Bronchial epithelial cell (primary cell): ENCODE data around the gene CHRNA9. TPM values are rescaled to one million over a fixed set of nuclear protein-coding genes. Genes with fewer than 3 reads are reported as not detected.

Experiments used
- DNase-seq: peaks from one replicate; pipeline ENCODE4 v3.0.0-alpha.2; 2010; ENCODE audit warnings: low read depth
- FAIRE-seq: peaks from 2 replicates; lab custom pipeline; 2011; peaks lifted over from hg19 to GRCh38; lab: Jason Lieb, UNC
- H3K27me3 ChIP-seq: 2 replicates; pipeline ENCODE4 v1.5.1; 2011; ENCODE audit warnings: low read length; ENCODE audit not compliant: control insufficient read depth, insufficient read depth
- H3K36me3 ChIP-seq: 2 replicates; pipeline ENCODE4 v1.5.1; 2011; ENCODE audit warnings: low read length; ENCODE audit not compliant: control insufficient read depth, insufficient read depth
- H3K4me3 ChIP-seq: 2 replicates; pipeline ENCODE4 v1.5.1; 2011; ENCODE audit warnings: mild to moderate bottlenecking, low read depth, low read length, control low read depth
- total RNA-seq: library from RNA; depleted of rRNA; stranded (reverse); fragments of >200 nt; gene quantifications from 2 replicates; pipeline ENCODE4 v1.2.1, GENCODE V29; 2014
- TF ChIP-seq, protein P1 (sequence below): IDR thresholded peaks from 2 replicates; pipeline ENCODE4 v1.5.1; 2011; ENCODE audit warnings: mild to moderate bottlenecking, moderate library complexity, low read length, control low read depth, inconsistent platforms; ENCODE audit not compliant: insufficient read depth, severe bottlenecking

The CHRNA9 gene
- total RNA-seq, 1 donor from 2014 or later, result 0.26 TPM

DNA sequence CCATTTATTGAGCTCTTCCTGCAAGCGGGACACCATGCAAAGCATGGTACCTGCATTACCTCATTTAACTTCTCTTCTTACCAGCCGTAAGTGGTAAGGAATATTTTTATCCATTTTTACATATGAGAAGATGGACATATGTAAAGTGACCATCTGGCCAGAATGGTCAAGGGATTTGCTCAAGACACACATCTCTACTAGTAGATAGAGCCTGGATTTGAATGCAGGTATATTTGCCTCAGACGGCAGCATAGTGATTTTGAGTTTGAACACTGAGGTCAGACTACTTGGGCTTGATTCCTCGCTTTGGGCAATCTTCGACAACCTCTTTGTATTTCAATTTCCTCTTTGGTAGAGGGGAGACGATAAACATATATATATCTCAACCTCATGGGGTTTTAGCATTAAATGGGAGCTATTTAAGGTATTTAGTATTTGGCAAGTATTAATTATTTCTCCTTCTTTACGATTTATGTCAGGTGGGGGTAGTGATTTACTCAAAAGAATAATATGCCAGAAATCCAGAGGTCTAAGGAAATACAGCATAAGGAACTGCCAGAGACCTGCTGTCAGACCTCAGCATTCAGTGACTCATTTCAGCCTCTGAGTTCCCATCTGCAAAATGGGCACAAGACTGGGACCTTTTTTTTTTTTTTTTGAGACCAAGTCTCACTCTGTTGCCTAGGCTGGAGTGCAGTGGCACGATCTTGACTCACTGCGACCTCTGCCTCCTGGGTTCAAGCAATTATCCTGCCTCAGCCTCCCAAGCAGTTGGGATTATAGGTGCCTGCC is 34.6 kb upstream of the CHRNA9 start:
- FAIRE-seq (no peak), DNase-seq (no peak)
- TF ChIP-seq, protein P1, sequence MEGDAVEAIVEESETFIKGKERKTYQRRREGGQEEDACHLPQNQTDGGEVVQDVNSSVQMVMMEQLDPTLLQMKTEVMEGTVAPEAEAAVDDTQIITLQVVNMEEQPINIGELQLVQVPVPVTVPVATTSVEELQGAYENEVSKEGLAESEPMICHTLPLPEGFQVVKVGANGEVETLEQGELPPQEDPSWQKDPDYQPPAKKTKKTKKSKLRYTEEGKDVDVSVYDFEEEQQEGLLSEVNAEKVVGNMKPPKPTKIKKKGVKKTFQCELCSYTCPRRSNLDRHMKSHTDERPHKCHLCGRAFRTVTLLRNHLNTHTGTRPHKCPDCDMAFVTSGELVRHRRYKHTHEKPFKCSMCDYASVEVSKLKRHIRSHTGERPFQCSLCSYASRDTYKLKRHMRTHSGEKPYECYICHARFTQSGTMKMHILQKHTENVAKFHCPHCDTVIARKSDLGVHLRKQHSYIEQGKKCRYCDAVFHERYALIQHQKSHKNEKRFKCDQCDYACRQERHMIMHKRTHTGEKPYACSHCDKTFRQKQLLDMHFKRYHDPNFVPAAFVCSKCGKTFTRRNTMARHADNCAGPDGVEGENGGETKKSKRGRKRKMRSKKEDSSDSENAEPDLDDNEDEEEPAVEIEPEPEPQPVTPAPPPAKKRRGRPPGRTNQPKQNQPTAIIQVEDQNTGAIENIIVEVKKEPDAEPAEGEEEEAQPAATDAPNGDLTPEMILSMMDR, result no peak
- no peak overlapping the region for H3K4me3 ChIP-seq
- H3K27me3 ChIP-seq, result no peaks in the 10 kb centered on the region
- no peaks in the 10 kb centered on the region for H3K36me3 ChIP-seq

DNA sequence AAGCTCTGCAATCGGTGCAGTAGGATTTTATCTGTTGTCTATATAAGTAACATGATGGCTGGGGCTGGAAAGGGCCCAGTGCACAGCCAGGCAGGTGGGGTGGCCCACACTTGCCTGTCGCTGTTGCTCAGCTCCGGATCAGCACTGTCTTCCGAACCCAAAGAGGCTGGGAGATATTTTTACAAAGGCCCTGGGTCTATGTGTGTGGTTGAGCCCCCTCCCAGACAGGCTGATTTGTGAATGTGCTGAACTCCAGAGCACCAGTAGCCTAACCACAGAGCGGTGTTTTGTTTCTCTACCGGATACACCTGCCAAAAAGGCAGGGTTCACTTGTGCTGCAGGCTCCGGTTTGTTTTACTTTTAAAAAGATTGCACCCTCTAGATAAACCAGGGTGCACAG is 33.5 kb upstream of the CHRNA9 start:
- Histone ChIP-seq H3K36me3 (no peaks in the 10 kb centered on the region), H3K4me3 (no peak overlapping the region), H3K27me3 (no peaks in the 10 kb centered on the region)
- TF ChIP-seq, protein P1, result no peak
- FAIRE-seq (no peak), DNase-seq (no peak)

DNA sequence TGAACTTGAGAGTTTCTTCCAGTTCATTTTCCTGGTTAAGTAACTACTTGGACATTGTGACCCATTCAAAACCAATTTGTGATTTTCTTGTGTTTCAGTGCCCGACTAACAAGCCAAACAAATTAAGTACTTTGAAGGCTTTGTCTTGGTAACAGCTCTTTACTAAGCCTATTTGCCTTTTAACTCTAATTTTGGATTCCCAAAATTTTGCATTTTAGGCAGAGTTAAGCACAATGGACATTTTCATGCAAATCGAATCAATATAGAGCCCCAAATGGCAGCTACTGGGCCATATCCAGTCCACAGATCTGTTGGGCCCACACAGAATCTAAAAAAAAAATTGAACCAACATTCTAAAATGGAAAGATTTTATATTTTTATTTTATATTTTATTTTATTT is 31.4 kb upstream of the CHRNA9 start:
- Histone ChIP-seq H3K36me3 (no peaks in the 10 kb centered on the region), H3K4me3 (no peak overlapping the region), H3K27me3 (no peaks in the 10 kb centered on the region)
- FAIRE-seq (no peak), DNase-seq (no peak)
- TF ChIP-seq, protein P1, result no peak

DNA sequence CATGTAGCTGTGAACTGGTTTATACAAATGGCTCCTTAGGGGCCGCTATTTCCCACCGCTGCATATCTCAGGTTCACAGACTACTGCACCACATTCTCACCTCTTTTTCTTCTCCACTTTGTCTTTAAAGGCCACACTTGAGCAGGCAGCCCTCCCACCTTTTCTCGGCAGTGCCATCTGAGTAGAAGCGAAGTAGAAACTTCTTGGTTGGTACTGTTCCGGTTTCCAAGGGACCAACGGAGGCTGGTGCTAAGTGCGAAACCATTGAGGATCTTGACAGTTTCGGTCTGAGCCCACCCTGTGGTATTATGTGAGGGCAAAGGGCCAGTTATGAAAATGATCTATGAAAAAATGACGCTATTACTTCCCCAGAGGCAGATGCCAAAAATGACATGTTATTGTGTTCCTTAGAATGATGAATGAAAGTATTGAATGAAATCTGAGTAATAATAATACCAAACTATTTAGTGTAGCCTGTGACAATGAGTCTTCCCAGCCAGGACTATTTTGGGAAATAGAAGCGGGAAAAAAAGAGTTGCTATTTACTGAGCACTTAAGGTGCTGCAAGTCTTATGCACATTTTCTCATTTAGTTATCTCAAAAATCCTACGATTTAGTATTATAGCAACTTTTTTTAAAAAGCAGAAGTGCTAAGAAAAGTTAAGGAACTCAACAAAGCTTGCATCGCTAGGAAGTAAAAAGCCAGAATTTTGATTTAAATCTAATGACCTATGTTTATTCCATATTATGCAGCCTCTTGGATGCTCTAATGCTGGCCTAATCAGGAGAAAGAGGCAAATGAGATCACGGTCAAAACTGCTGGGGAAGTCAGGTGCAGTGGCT is 29.6 kb upstream of the CHRNA9 start:
- Histone ChIP-seq H3K27me3 (no peaks in the 10 kb centered on the region), H3K36me3 (no peaks in the 10 kb centered on the region), H3K4me3 (no peak overlapping the region)
- no peak for FAIRE-seq
- no peak for DNase-seq
- TF ChIP-seq, protein P1, result no peak

- Histone ChIP-seq H3K4me3 (no peak overlapping the region), H3K27me3 (no peaks in the 10 kb centered on the region), H3K36me3 (no peaks in the 10 kb centered on the region)
- DNase-seq (no peak), FAIRE-seq (no peak)
- TF ChIP-seq, protein P1, result no peak
Observed at GRCh38 chr4:40306226-40306625, 28.9 kb upstream of the CHRNA9 start.
